Measurements from ENCODE around the gene TTC3.

TTC3 gene

DNA sequence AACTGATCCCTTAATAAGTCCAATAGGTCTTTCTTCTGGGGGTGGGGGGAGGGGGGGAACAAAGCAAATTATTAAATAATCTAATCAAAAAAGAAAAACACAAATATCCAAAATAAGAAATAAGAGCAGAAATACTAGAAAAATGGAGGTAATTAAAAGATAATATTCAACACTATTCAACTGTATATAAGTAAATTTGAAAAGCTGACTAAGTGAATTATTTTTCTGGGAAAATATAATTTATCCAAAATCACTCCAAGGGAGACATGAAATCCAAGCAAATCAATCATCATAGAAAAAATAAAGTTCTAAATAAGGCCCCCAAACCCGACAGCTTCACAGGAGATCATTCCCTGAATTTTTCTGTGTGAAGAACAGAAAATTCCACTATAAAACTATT is 175.2 kb downstream of the TTC3 start:
- no peaks in the 10 kb centered on the region for H3K36me3 ChIP-seq (replicated peaks)
- in situ Hi-C loops (cut with HindIII; ENCODE audit: low pct_ligation_motif_present, low sequenced_read_pairs) = no loop called here
- no peaks in the 10 kb centered on the region for H3K27me3 ChIP-seq (replicated peaks)
- no peak overlapping the region for H3K27ac ChIP-seq
- no peak overlapping the region for H3K4me3 ChIP-seq (ENCODE audit: low read depth, low read length)
- TF ChIP-seq CTCF (IDR thresholded peaks at IDR 0.05; ENCODE audit: low read depth, low read length, missing control alignments) = no peak
- no peak for DNase-seq

GRCh38 chr21:37249112-37249904 is 176.3 kb downstream of the TTC3 start:
- H3K36me3 ChIP-seq (replicated peaks) = no peaks in the 10 kb centered on the region
- no peak overlapping the region for H3K27ac ChIP-seq
- no peak for DNase-seq
- no peak for TF ChIP-seq CTCF (IDR thresholded peaks at IDR 0.05; ENCODE audit: low read depth, low read length, missing control alignments)
- in situ Hi-C loops (cut with HindIII; ENCODE audit: low pct_ligation_motif_present, low sequenced_read_pairs) = no loop called here
- H3K4me3 ChIP-seq (ENCODE audit: low read depth, low read length) = no peak overlapping the region
- no peaks in the 10 kb centered on the region for H3K27me3 ChIP-seq (replicated peaks)

- in situ Hi-C loops (cut with HindIII; ENCODE audit: low pct_ligation_motif_present, low sequenced_read_pairs) = no loop called here
- no peak for DNase-seq
- no peaks in the 10 kb centered on the region for H3K27me3 ChIP-seq (replicated peaks)
- no peak overlapping the region for H3K27ac ChIP-seq
- no peak for TF ChIP-seq CTCF (IDR thresholded peaks at IDR 0.05; ENCODE audit: low read depth, low read length, missing control alignments)
- H3K36me3 ChIP-seq (replicated peaks) = no peaks in the 10 kb centered on the region
- H3K4me3 ChIP-seq (ENCODE audit: low read depth, low read length) = no peak overlapping the region
These were observed 178.2 kb downstream of the TTC3 start for GRCh38 chr21:37251294-37251634.

All from brain microvascular endothelial cell (primary cell).